Esophagus muscularis mucosa (tissue), 4 donors: ENCODE results near the gene ROBO1. TPM values are rescaled to one million over a fixed set of nuclear protein-coding genes. Genes with fewer than 3 reads are reported as not detected.

ENCODE experiments used
- DNase-seq: peaks from one replicate; pipeline ENCODE4 v3.0.0-alpha.2; 2017; ENCODE audit errors: extremely low spot score
- H3K27ac ChIP-seq, 4 donors: fragments of 200-600 bp; sonication (generic); replicated peaks in 1 of 4; 1 replicate in 3 of 4; 2 replicates in 1 of 4; pipeline ENCODE4 v1.5.1; 2016 to 2019; ENCODE audit warnings: mild to moderate bottlenecking in 1 of 4
- H3K27me3 ChIP-seq, 4 donors: fragments of 200-600 bp; sonication (generic); one replicate each; pipeline versions ENCODE4 v1.5.1 to v1.6.0; 2016 to 2019
- H3K36me3 ChIP-seq, 4 donors: fragments of 200-600 bp; sonication (generic); one replicate each; pipeline ENCODE4 v1.5.1; 2016 to 2019
- H3K4me1 ChIP-seq, 4 donors: fragments of 200-600 bp; sonication (generic); one replicate each; pipeline ENCODE4 v1.5.1; 2016 to 2019
- H3K4me3 ChIP-seq, 4 donors: fragments of 200-600 bp; sonication (generic); 1 replicate in 2 of 4; 2 replicates in 2 of 4; pipeline ENCODE4 v1.5.1; 2016 to 2019; ENCODE audit warnings: mild to moderate bottlenecking in 4 of 4, moderate library complexity in 1 of 4
- H3K9me3 ChIP-seq, 4 donors: fragments of 200-600 bp; sonication (generic); 1 replicate in 3 of 4; 2 replicates in 1 of 4; pipeline ENCODE4 v1.5.1; 2016 to 2019
- CTCF ChIP-seq, 3 experiments: fragments of 200-600 bp in 2 of 3; fragments of 450-650 bp in 1 of 3; sonication (generic) in 2 of 3; IDR thresholded peaks; one replicate each; pipeline ENCODE4 v1.5.1; 2017 to 2019; ENCODE audit warnings: antibody characterized with exemption in 3 of 3, mild to moderate bottlenecking in 2 of 3, moderate library complexity in 1 of 3
- EP300 ChIP-seq: sonication (generic); formaldehyde crosslinking; IDR thresholded peaks from one replicate; pipeline ENCODE4 v1.6.1; 2017; ENCODE audit warnings: antibody characterized with exemption
- POLR2A ChIP-seq: fragments of 450-650 bp; IDR thresholded peaks from one replicate; pipeline ENCODE4 v1.6.1; 2017; ENCODE audit warnings: antibody characterized with exemption, moderate library complexity, mild to moderate bottlenecking, low read depth
- POLR2AphosphoS5 ChIP-seq, 2 donors: sonication (generic); formaldehyde crosslinking; IDR thresholded peaks; one replicate each; pipeline ENCODE4 v1.6.1; 2017; ENCODE audit warnings: antibody characterized with exemption in 2 of 2
- WGBS: methylation state at CpG from one replicate; pipeline ENCODE4 v1.1.5; 2018; 5-methylcytosine and 5-hydroxymethylcytosine counted together
- intact Hi-C: fragments of 100-400 bp; cut with DNase I; formaldehyde crosslinking; loops from one replicate; pipeline ENCODE4 v1.15.1; 2023
- total RNA-seq, 4 donors: library from RNA; depleted of rRNA; stranded (reverse); fragments of >200 nt; gene quantifications; one replicate each; pipeline versions ENCODE4 v1.1.0 to v1.2.1, GENCODE V29; 2016

ROBO1 gene
- total RNA-seq, 4 donors from 2014 or later = 9.6 to 14.2 (median 12.6) TPM

- TF ChIP-seq POLR2A (no peak), CTCF (IDR thresholded peaks at IDR 0.05) (no peak), POLR2AphosphoS5 (IDR thresholded peaks at IDR 0.05) (no peak), EP300 (no peak)
- Histone ChIP-seq H3K27me3 (no peaks in the 10 kb centered on the region), H3K9me3 (no peaks in the 10 kb centered on the region), H3K4me1 (no peaks in the 10 kb centered on the region), H3K4me3 (no peak overlapping the region), H3K36me3 (no peaks in the 10 kb centered on the region), H3K27ac (no peak overlapping the region)
- DNase-seq = no peak
- WGBS = 67% methylated on average over 4 of the region's 4 CpGs
- intact Hi-C loops = no loop called here
These were observed 131.4 kb downstream of the ROBO1 start for GRCh38 chr3:79636372-79636771.

GRCh38 chr3:79632842-79633241 lies 135.0 kb downstream of the ROBO1 start:
- Histone ChIP-seq H3K9me3 (no peaks in the 10 kb centered on the region), H3K27ac (no peak overlapping the region), H3K4me1 (no peaks in the 10 kb centered on the region), H3K36me3 (no peaks in the 10 kb centered on the region), H3K27me3 (no peaks in the 10 kb centered on the region), H3K4me3 (no peak overlapping the region)
- intact Hi-C loops = no loop called here
- TF ChIP-seq EP300 = no peak
- TF ChIP-seq CTCF (IDR thresholded peaks at IDR 0.05) = no peak
- TF ChIP-seq POLR2A = no peak
- no peak for TF ChIP-seq POLR2AphosphoS5 (IDR thresholded peaks at IDR 0.05)
- no peak for DNase-seq
- 66% methylated on average over 1 of the region's 1 CpG for WGBS

- H3K27ac ChIP-seq = no peak overlapping the region
- DNase-seq = no peak
- H3K27me3 ChIP-seq = no peaks in the 10 kb centered on the region
- H3K9me3 ChIP-seq = peaks cover 0 to 23% (median 8%) of the 10 kb centered on the region in 4 donors
- TF ChIP-seq POLR2AphosphoS5 (IDR thresholded peaks at IDR 0.05) (no peak), EP300 (no peak), POLR2A (no peak)
- WGBS = 82% methylated on average over 6 of the region's 6 CpGs
- H3K4me3 ChIP-seq = no peak overlapping the region
- intact Hi-C loops = no loop called here
- no peaks in the 10 kb centered on the region for H3K36me3 ChIP-seq
- H3K4me1 ChIP-seq = no peaks in the 10 kb centered on the region
These were observed 148.9 kb downstream of the ROBO1 start for GRCh38 chr3:79618883-79619282.

GRCh38 chr3:79606414-79606813 lies 161.4 kb downstream of the ROBO1 start:
- TF ChIP-seq POLR2AphosphoS5 (IDR thresholded peaks at IDR 0.05) (no peak), POLR2A (no peak), CTCF (IDR thresholded peaks at IDR 0.05) (no peak), EP300 (no peak)
- DNase-seq = no peak
- intact Hi-C loops = no loop called here

GRCh38 chr3:79604681-79605080 lies 163.1 kb downstream of the ROBO1 start:
- no peak for DNase-seq
- TF ChIP-seq POLR2A (no peak), POLR2AphosphoS5 (IDR thresholded peaks at IDR 0.05) (no peak), CTCF (IDR thresholded peaks at IDR 0.05) (no peak), EP300 (no peak)
- intact Hi-C loops = no loop called here
- Histone ChIP-seq H3K27ac (no peak overlapping the region), H3K4me1 (no peaks in the 10 kb centered on the region), H3K36me3 (no peaks in the 10 kb centered on the region), H3K9me3 (no peaks in the 10 kb centered on the region), H3K27me3 (no peaks in the 10 kb centered on the region), H3K4me3 (no peak overlapping the region)
- WGBS = 65% methylated on average over 2 of the region's 2 CpGs

More at GRCh38 chr3:79606414-79606813, 161.4 kb downstream of the ROBO1 start:
- H3K27me3 ChIP-seq = no peaks in the 10 kb centered on the region
- H3K4me1 ChIP-seq = no peaks in the 10 kb centered on the region
- no peak overlapping the region for H3K27ac ChIP-seq
- H3K9me3 ChIP-seq = no peaks in the 10 kb centered on the region
- no peaks in the 10 kb centered on the region for H3K36me3 ChIP-seq
- WGBS = 85% methylated on average over 1 of the region's 1 CpG
- H3K4me3 ChIP-seq = no peak overlapping the region
